ENCODE measurements around the gene RPTOR. TPM values are rescaled to one million over a fixed set of nuclear protein-coding genes. Genes with fewer than 3 reads are reported as not detected.
A peak's percentile ranks its signal among the peaks of the same experiment; 100 is the strongest.

Gene RPTOR
- total and polyA plus RNA-seq, 10 of the 15 experiments (the other 5 are each of a cell fraction or from before 2014, with no cell fraction given), result 0.18 to 32.1 (median 7.8) TPM

GRCh38 chr17:80876950-80877728 lies 332.5 kb downstream of the RPTOR start (continued):
- TF ChIP-seq, protein P1, sequence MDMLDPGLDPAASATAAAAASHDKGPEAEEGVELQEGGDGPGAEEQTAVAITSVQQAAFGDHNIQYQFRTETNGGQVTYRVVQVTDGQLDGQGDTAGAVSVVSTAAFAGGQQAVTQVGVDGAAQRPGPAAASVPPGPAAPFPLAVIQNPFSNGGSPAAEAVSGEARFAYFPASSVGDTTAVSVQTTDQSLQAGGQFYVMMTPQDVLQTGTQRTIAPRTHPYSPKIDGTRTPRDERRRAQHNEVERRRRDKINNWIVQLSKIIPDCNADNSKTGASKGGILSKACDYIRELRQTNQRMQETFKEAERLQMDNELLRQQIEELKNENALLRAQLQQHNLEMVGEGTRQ (IDR thresholded peaks at IDR 0.05; ENCODE audit: borderline replicate concordance, low read depth, low read length), result no peak
- TF ChIP-seq BHLHE40 (IDR thresholded peaks at IDR 0.05; ENCODE audit: borderline replicate concordance in 1 of 2, low read depth in 2 of 2, low read length in 1 of 2) (peak; percentile 94 to 97), PML (IDR thresholded peaks at IDR 0.05; ENCODE audit: low read length) (peak; percentile 72; the same call in 1 of the 2 replicates), RAD51 (IDR thresholded peaks at IDR 0.05) (peak; percentile 25; the same call in 1 of the 2 replicates), SMARCA5 (IDR thresholded peaks at IDR 0.05) (peak; percentile 58; the same call in 1 of the 2 replicates), MLLT1 (IDR thresholded peaks at IDR 0.05) (peak; percentile 80), SMAD5 (IDR thresholded peaks at IDR 0.05; ENCODE audit: low read depth) (no peak), MTA2 (IDR thresholded peaks at IDR 0.05; ENCODE audit: low read depth) (peak; percentile 93), ZNF217 (IDR thresholded peaks at IDR 0.05) (peak; percentile 69; the same call in 1 of the 2 replicates), ATF7 (IDR thresholded peaks at IDR 0.05; ENCODE audit: low read depth) (peak; percentile 64), ZNF24 (IDR thresholded peaks at IDR 0.05) (peak; percentile 73; the same call in 1 of the 2 replicates), SMC3 (IDR thresholded peaks at IDR 0.05; ENCODE audit: borderline replicate concordance, low read length) (no peak), EP300 (IDR thresholded peaks at IDR 0.05; ENCODE audit: borderline replicate concordance in 1 of 2, control insufficient read depth in 1 of 2, low read depth in 2 of 2, low read length in 2 of 2) (peak; percentile 81 to 85), STAT3 (IDR thresholded peaks at IDR 0.05; ENCODE audit: low read depth, low read length) (peak; percentile 65; the same call in 1 of the 2 replicates), POLR2A (IDR thresholded peaks at IDR 0.05; ENCODE audit: low read depth, low read length) (peak; percentile 25; the same call in 1 of the 2 replicates), HDAC2 (IDR thresholded peaks at IDR 0.05) (no peak), NRF1 (conservative IDR thresholded peaks at IDR 0.05; ENCODE audit: low read depth, low read length) (no peak), RUNX3 (IDR thresholded peaks at IDR 0.05; ENCODE audit: low read length) (peak; percentile 96), PAX5 (IDR thresholded peaks at IDR 0.05; ENCODE audit: borderline replicate concordance, low read depth, low read length) (peak; percentile 95), NFXL1 (IDR thresholded peaks at IDR 0.05; ENCODE audit: borderline replicate concordance) (no peak), IKZF1 (conservative IDR thresholded peaks at IDR 0.05) (peak; percentile 74)
- TF ChIP-seq, protein P2, sequence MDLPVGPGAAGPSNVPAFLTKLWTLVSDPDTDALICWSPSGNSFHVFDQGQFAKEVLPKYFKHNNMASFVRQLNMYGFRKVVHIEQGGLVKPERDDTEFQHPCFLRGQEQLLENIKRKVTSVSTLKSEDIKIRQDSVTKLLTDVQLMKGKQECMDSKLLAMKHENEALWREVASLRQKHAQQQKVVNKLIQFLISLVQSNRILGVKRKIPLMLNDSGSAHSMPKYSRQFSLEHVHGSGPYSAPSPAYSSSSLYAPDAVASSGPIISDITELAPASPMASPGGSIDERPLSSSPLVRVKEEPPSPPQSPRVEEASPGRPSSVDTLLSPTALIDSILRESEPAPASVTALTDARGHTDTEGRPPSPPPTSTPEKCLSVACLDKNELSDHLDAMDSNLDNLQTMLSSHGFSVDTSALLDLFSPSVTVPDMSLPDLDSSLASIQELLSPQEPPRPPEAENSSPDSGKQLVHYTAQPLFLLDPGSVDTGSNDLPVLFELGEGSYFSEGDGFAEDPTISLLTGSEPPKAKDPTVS (IDR thresholded peaks at IDR 0.05; ENCODE audit: low read depth, low read length), result no peak
- TF ChIP-seq, protein P3, sequence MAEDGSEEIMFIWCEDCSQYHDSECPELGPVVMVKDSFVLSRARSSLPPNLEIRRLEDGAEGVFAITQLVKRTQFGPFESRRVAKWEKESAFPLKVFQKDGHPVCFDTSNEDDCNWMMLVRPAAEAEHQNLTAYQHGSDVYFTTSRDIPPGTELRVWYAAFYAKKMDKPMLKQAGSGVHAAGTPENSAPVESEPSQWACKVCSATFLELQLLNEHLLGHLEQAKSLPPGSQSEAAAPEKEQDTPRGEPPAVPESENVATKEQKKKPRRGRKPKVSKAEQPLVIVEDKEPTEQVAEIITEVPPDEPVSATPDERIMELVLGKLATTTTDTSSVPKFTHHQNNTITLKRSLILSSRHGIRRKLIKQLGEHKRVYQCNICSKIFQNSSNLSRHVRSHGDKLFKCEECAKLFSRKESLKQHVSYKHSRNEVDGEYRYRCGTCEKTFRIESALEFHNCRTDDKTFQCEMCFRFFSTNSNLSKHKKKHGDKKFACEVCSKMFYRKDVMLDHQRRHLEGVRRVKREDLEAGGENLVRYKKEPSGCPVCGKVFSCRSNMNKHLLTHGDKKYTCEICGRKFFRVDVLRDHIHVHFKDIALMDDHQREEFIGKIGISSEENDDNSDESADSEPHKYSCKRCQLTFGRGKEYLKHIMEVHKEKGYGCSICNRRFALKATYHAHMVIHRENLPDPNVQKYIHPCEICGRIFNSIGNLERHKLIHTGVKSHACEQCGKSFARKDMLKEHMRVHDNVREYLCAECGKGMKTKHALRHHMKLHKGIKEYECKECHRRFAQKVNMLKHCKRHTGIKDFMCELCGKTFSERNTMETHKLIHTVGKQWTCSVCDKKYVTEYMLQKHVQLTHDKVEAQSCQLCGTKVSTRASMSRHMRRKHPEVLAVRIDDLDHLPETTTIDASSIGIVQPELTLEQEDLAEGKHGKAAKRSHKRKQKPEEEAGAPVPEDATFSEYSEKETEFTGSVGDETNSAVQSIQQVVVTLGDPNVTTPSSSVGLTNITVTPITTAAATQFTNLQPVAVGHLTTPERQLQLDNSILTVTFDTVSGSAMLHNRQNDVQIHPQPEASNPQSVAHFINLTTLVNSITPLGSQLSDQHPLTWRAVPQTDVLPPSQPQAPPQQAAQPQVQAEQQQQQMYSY (CRISPR knock-in tag; IDR thresholded peaks at IDR 0.05), result no peak
